Endodermal cell (in vitro differentiated cells): ENCODE measurements around the gene BAHCC1. TPM values are rescaled to one million over a fixed set of nuclear protein-coding genes. Genes with fewer than 3 reads are reported as not detected.

Experiments
- DNase-seq: peaks from one replicate; pipeline ENCODE4 v3.0.0-alpha.2; 2017
- H3K27ac ChIP-seq: 2 replicates; pipeline ENCODE4 v1.5.1; 2013; ENCODE audit warnings: mild to moderate bottlenecking, low read depth, low read length, moderate library complexity
- H3K27me3 ChIP-seq: 2 replicates; pipeline ENCODE4 v1.6.1; 2013; ENCODE audit warnings: mild to moderate bottlenecking, low read length, moderate library complexity; ENCODE audit not compliant: insufficient read depth, control insufficient read depth, poor library complexity, severe bottlenecking
- H3K36me3 ChIP-seq: 2 replicates; pipeline ENCODE4 v1.7.0; 2013; ENCODE audit warnings: mild to moderate bottlenecking, low read length, moderate library complexity; ENCODE audit not compliant: control insufficient read depth, insufficient read depth
- H3K4me1 ChIP-seq: one replicate; pipeline ENCODE4 v1.7.0; 2013; ENCODE audit warnings: low read length; ENCODE audit not compliant: control insufficient read depth, insufficient read depth
- H3K4me3 ChIP-seq: 2 replicates; pipeline ENCODE4 v1.5.1; 2013; ENCODE audit warnings: mild to moderate bottlenecking, low read length, moderate library complexity
- H3K9ac ChIP-seq: 2 replicates; pipeline ENCODE4 v1.6.1; 2013; ENCODE audit warnings: mild to moderate bottlenecking, low read length, moderate library complexity; ENCODE audit not compliant: poor library complexity, severe bottlenecking; ENCODE audit errors: extremely low read depth
- H3K9me3 ChIP-seq: 2 replicates; pipeline ENCODE4 v1.6.1; 2013; ENCODE audit warnings: mild to moderate bottlenecking, low read length, moderate library complexity; ENCODE audit not compliant: control insufficient read depth
- H3K27ac Mint-ChIP-seq: 2 replicates; pipeline ENCODE4 v1.8.0; 2020; ENCODE audit warnings: mixed read lengths
- H3K27me3 Mint-ChIP-seq: 2 replicates; pipeline ENCODE4 v1.8.0; 2021; ENCODE audit warnings: mild to moderate bottlenecking, mixed read lengths; ENCODE audit not compliant: insufficient read depth
- H3K36me3 Mint-ChIP-seq: 2 replicates; pipeline ENCODE4 v1.8.0; 2020; ENCODE audit warnings: low read depth, mixed read lengths
- H3K4me1 Mint-ChIP-seq: 2 replicates; pipeline ENCODE4 v1.8.0; 2020; ENCODE audit warnings: mixed read lengths
- H3K4me3 Mint-ChIP-seq: 2 replicates; pipeline ENCODE4 v1.8.0; 2020; ENCODE audit warnings: mild to moderate bottlenecking, moderate library complexity, mixed read lengths
- H3K9me3 Mint-ChIP-seq: 2 replicates; pipeline ENCODE4 v1.8.0; 2020; ENCODE audit warnings: mild to moderate bottlenecking, mixed read lengths
- CTCF ChIP-seq: fragments of 200-600 bp; sonication (generic); conservative IDR thresholded peaks from 2 replicates; pipeline ENCODE4 v1.5.0; 2021; ENCODE audit warnings: antibody characterized with exemption, mild to moderate bottlenecking
- WGBS, 2 experiments: methylation state at CpG; one replicate each; pipeline versions ENCODE4 v1.1.5 to v1.1.7; 2013; ENCODE audit warnings: missing lambda C conversion rate in 2 of 2, mixed read lengths in 1 of 2; ENCODE audit not compliant: insufficient coverage in 1 of 2, insufficient read length in 1 of 2; 5-methylcytosine and 5-hydroxymethylcytosine counted together
- microRNA-seq: library from miRNA; unstranded; fragments of <30 nt; microRNA quantifications from one replicate; pipeline ENCODE4 v1.2.0, GENCODE V29; 2020; ENCODE audit warnings: borderline microRNAs expressed
- total RNA-seq, 2 donors: library from RNA; stranded (reverse); fragmentation: NEBNext Ultra II Directional in 1 of 2; extraction: Animal tissue kit (Norgen Biotek cat#: 25700) in 1 of 2; gene quantifications; 2 replicates in 1 of 2; 3 replicates in 1 of 2; pipeline ENCODE4 v1.2.1, GENCODE V29; 2021

The BAHCC1 gene
- total RNA-seq, 2 donors from 2014 or later: 63.9 to 78.1 TPM

GRCh38 chr17:81515530-81516041, 120.3 kb downstream of the BAHCC1 start:
- no peak for DNase-seq
- peaks cover 18% of the 10 kb centered on the region for H3K4me1 Mint-ChIP-seq
- H3K4me1 ChIP-seq: peaks cover 17% of the 10 kb centered on the region
- peaks cover 22% of the 10 kb centered on the region for H3K36me3 Mint-ChIP-seq
- no peaks in the 10 kb centered on the region for H3K9me3 ChIP-seq
- H3K27ac ChIP-seq: no peak overlapping the region
- no peak for TF ChIP-seq CTCF
- peak overlapping the region; percentile 60 for H3K9ac ChIP-seq
- H3K36me3 ChIP-seq: peaks cover 26% of the 10 kb centered on the region
- H3K9me3 Mint-ChIP-seq: peaks cover 6% of the 10 kb centered on the region
- H3K27ac Mint-ChIP-seq: peak overlapping the region; percentile 76
- peak overlapping the region; percentile 93 for H3K4me3 ChIP-seq
- peaks cover 6% of the 10 kb centered on the region for H3K27me3 ChIP-seq
- H3K27me3 Mint-ChIP-seq: peaks cover 4% of the 10 kb centered on the region
- peak overlapping the region; percentile 98 for H3K4me3 Mint-ChIP-seq
- 61 to 64% methylated on average over 16 to 19 of the region's 19 CpGs for WGBS, 2 experiments

Small RNA genes within 50 kb of the gene (microRNA-seq; reads per million reads assigned to microRNA genes)
- gene MIR3186 (not detected), gene MIR4740 (not detected)

Other genes starting within 250 kb of the BAHCC1 start
- gene PVALEF, start 229.9 kb upstream of the BAHCC1 start, total RNA-seq: not detected
- gene AATK, start 229.2 kb upstream of the BAHCC1 start, total RNA-seq: 1 to 10 TPM; 3.3 to 4.3 TPM
- gene CEP131, start 172.5 kb upstream of the BAHCC1 start, total RNA-seq: 10 to 100 TPM; 23.2 to 28.0 TPM
- gene TEPSIN, start 156.4 kb upstream of the BAHCC1 start, total RNA-seq: 10 to 100 TPM; 30.0 to 45.0 TPM
- 10 to 100 TPM; 42.7 to 48.7 TPM for gene NDUFAF8, start 156.1 kb upstream of the BAHCC1 start, total RNA-seq
- 10 to 100 TPM; 60.2 to 90.3 TPM for gene SLC38A10, start 100.2 kb upstream of the BAHCC1 start, total RNA-seq
- 1,000 to 10,000 TPM; 4,461 to 5,616 TPM for gene ACTG1, start 117.3 kb downstream of the BAHCC1 start, total RNA-seq
- gene FSCN2, start 132.9 kb downstream of the BAHCC1 start, total RNA-seq: 1 to 10 TPM; 1.0 to 1.8 TPM
- gene FAAP100, start 156.9 kb downstream of the BAHCC1 start, total RNA-seq: 10 to 100 TPM; 34.5 to 39.5 TPM
- gene NPLOC4, start 241.7 kb downstream of the BAHCC1 start, total RNA-seq: 100 to 1,000 TPM; 113 to 118 TPM
- gene TSPAN10, start 241.7 kb downstream of the BAHCC1 start, total RNA-seq: 1 to 10 TPM; 1.3 to 1.8 TPM